ENCODE results near the gene LRRK1. TPM values are rescaled to one million over a fixed set of nuclear protein-coding genes. Genes with fewer than 3 reads are reported as not detected.
A peak's percentile ranks its signal among the peaks of the same experiment; 100 is the strongest.

Gene LRRK1
- polyA plus RNA-seq, 2 of the 4 experiments (the other 2 are of a cell fraction) = 12.2 to 17.7 TPM

- peaks cover 30% of the 10 kb centered on the region for H3K9me3 ChIP-seq
- DNase-seq (ENCODE audit: low read depth in 1 of 2, low spot score in 1 of 2) (peak; percentile 88 to 97), FAIRE-seq (peak; percentile 70), ATAC-seq (peak; percentile 80 to 89)
- peaks cover 13% of the 10 kb centered on the region; the same call in 2 of the 3 replicates for H3K4me1 ChIP-seq
- WGBS (ENCODE audit: missing lambda C conversion rate) = 35% methylated on average over 27 of the region's 27 CpGs
- POLR2A ChIA-PET = interaction anchor here (0.7 to 3.0 kb wide), 4 partner anchors 47 to 143 kb away, joined by 3 to 52 read pairs (median 6); partner anchors contain the start of gene LRRK1
- CTCF ChIA-PET = interaction anchor here (0.7 to 23.5 kb wide), 75 partner anchors 8 to 657 kb away, joined by 3 to 950 read pairs (median 10); partner anchors contain the start of genes ALDH1A3, ASB7, CHSY1 and LINS1
- no peak overlapping the region for H3K4me3 ChIP-seq
- peak overlapping the region; percentile 43 for H3K4me2 ChIP-seq
- H3K27ac ChIP-seq = peak overlapping the region in 1 of 2 experiments; percentile 81; a peak in 4 of 6 replicates
- TF ChIP-seq MYC (IDR thresholded peaks at IDR 0.05; ENCODE audit: borderline replicate concordance, low read length) = peak; percentile 16; the same call in 1 of the 2 replicates
- TF ChIP-seq JUNB (IDR thresholded peaks at IDR 0.05) = no peak
- TF ChIP-seq CTCF (IDR thresholded peaks at IDR 0.05) = peak; percentile 98
- no peak for TF ChIP-seq NFE2L2 (conservative IDR thresholded peaks at IDR 0.05; ENCODE audit: low read length)
- TF ChIP-seq JUN (IDR thresholded peaks at IDR 0.05) = 0 out of 5 replicates have a peak, but pooled peaks of 1 of the 2 experiments have one; percentile 24
- TF ChIP-seq, protein P1, sequence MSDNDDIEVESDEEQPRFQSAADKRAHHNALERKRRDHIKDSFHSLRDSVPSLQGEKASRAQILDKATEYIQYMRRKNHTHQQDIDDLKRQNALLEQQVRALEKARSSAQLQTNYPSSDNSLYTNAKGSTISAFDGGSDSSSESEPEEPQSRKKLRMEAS (IDR thresholded peaks at IDR 0.05) = peak; percentile 71
- TF ChIP-seq SMC3 (IDR thresholded peaks at IDR 0.05) = peak; percentile 98
- TF ChIP-seq CEBPB (IDR thresholded peaks at IDR 0.05) = peak in 1 of 2 experiments; percentile 55; a peak in 2 of 4 replicates
- peak; percentile 98 to 99 for TF ChIP-seq RAD21 (conservative IDR thresholded peaks at IDR 0.05 in 1 of 2, IDR thresholded peaks at IDR 0.05 in 1 of 2)
These were observed 88.0 kb downstream of the LRRK1 start for GRCh38 chr15:101006931-101007691.

DNA sequence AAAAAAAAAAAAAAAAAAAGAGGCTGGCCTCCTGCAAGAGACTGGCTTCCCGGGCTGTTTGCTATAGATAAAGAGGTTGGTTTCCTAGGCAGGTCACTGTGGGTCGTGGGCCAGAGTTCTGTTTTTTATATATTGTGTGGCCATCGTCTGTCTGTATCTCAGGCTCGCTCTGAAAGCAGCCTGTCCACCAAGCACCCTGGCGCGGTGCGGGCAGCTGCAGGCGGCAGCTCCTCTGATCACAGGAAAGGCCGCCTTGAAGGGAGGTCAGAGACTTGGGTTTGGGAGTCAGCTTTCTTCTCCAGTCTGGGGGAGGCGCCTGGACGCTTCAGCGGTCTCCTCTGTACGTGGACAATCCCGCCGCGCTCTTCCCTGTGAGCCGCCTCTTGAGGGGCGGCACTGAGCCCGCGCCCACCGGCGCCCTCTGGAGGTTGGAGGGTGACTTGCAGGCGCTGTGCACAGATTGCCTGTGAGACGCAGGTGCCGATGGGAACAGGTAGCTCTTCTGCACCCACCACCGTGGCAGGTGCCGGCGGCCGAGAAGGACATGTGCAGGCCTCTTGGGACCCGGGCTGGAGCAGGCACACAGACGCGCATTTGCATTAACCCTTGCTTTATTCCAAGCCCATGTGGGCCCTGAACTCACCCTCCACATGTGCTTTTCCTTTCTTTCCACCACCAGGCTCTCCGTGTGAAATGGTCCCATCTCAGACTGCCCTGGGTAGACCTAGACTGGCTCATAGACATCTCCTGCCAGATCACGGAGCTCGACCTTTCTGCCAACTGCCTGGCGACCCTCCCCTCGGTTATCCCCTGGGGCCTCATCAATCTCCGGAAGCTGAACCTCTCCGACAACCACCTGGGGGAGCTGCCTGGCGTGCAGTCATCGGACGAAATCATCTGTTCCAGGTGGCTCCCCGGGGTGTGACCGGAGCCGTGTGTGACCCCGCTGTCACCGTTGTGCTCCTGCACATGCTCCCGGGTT, 89.3 kb downstream of the LRRK1 start:
- TF ChIP-seq, protein P1 (IDR thresholded peaks at IDR 0.05) = peak; percentile 53
- no peak for TF ChIP-seq TFCP2L1 (CRISPR knock-in tag; IDR thresholded peaks at IDR 0.05)
- TF ChIP-seq, protein P2, sequence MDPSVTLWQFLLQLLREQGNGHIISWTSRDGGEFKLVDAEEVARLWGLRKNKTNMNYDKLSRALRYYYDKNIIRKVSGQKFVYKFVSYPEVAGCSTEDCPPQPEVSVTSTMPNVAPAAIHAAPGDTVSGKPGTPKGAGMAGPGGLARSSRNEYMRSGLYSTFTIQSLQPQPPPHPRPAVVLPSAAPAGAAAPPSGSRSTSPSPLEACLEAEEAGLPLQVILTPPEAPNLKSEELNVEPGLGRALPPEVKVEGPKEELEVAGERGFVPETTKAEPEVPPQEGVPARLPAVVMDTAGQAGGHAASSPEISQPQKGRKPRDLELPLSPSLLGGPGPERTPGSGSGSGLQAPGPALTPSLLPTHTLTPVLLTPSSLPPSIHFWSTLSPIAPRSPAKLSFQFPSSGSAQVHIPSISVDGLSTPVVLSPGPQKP (IDR thresholded peaks at IDR 0.05; ENCODE audit: low read depth, low read length) = no peak
- peak in 1 of 2 experiments; percentile 42; a peak in 2 of 5 replicates for TF ChIP-seq JUN (IDR thresholded peaks at IDR 0.05)
- peak; percentile 58 to 59 for TF ChIP-seq RAD21 (conservative IDR thresholded peaks at IDR 0.05 in 1 of 2, IDR thresholded peaks at IDR 0.05 in 1 of 2)
- no peak for TF ChIP-seq EHF (CRISPR knock-in tag; IDR thresholded peaks at IDR 0.05)
- TF ChIP-seq BCL3 (IDR thresholded peaks at IDR 0.05) = peak; percentile 26; the same call in 1 of the 3 replicates
- 0 out of 2 replicates have a peak, but pooled peaks have one; percentile 21 for TF ChIP-seq RCOR1 (IDR thresholded peaks at IDR 0.05; ENCODE audit: low read depth, low read length)
- peak; percentile 94 for TF ChIP-seq CTCF (IDR thresholded peaks at IDR 0.05)
- TF ChIP-seq E2F6 (IDR thresholded peaks at IDR 0.05; ENCODE audit: borderline replicate concordance, low read depth) = peak; percentile 24; the same call in 1 of the 2 replicates
- peak; percentile 70 for TF ChIP-seq SMC3 (IDR thresholded peaks at IDR 0.05)
- TF ChIP-seq POLR2A (IDR thresholded peaks at IDR 0.05; ENCODE audit: low read length) = peak; percentile 52
- CTCF ChIA-PET = interaction anchor here (0.6 to 23.5 kb wide), 112 partner anchors 7 to 658 kb away, joined by 3 to 950 read pairs (median 6); partner anchors contain the start of genes ALDH1A3, ASB7, CHSY1 and LINS1
- Histone ChIP-seq H3K9me3 (peaks cover 30% of the 10 kb centered on the region), H3K27ac (peak overlapping the region; percentile 81 to 82), H3K4me2 (peak overlapping the region; percentile 89), H3K4me3 (peak overlapping the region; percentile 55), H3K4me1 (peaks cover 13% of the 10 kb centered on the region; the same call in 2 of the 3 replicates)
- WGBS (ENCODE audit: missing lambda C conversion rate) = 38% methylated on average over 42 of the region's 48 CpGs
- ATAC-seq (peak; percentile 86 to 92), DNase-seq (ENCODE audit: low read depth in 1 of 2, low spot score in 1 of 2) (peak; percentile 87 to 89), FAIRE-seq (peak; percentile 51)
- POLR2A ChIA-PET = interaction anchor here (0.6 to 3.0 kb wide), 3 partner anchors 90 to 376 kb away, joined by 4 to 52 read pairs (median 9); partner anchors contain the start of gene LRRK1

Measured in A549 (cell line).